Cerebellar nuclear complex (tissue), 1 donor: ENCODE measurements around the gene SMARCB1.
A peak's percentile ranks its signal among the peaks of the same experiment; 100 is the strongest.

Source experiments
- DNase-seq, 2 experiments: peaks; one replicate each; lab custom pipeline; 2025; lab: John Stamatoyannopoulos, UW

The SMARCB1 gene

DNA sequence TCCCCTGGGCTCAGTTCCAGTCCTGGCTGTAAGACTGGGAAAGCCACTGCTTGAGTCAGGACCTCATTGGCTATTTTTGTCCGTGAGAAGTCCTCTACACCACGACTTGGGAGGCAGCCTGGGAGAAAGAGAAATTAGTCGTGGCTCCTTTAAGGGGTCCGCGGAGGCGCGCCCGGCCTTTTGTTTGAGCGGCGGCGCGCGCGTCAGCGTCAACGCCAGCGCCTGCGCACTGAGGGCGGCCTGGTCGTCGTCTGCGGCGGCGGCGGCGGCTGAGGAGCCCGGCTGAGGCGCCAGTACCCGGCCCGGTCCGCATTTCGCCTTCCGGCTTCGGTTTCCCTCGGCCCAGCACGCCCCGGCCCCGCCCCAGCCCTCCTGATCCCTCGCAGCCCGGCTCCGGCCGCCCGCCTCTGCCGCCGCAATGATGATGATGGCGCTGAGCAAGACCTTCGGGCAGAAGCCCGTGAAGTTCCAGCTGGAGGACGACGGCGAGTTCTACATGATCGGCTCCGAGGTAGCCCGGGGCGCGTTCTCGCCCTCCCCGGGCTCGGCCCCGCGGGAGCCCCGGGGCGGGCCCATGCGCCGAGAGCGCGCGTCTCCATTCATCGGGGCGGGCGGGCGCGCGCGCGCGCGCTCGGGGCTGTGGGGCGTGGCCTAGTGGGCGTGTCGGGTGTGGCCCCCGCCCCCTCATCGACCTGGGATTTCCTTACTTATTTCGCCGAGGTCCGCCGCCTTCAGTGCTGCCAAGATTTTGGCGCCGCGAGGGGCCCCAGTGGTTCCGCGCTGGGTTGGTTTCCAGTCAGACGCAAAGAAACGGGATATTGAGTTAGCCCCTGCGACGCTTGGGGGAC lies at the start of gene SMARCB1:
SMARCB1 (plus strand) TSS at position 215 of the 848 bp plus-strand sequence; CDS start at position 419, 204 bp downstream.
- peak in 1 of 2 experiments; percentile 57 for DNase-seq

DNA sequence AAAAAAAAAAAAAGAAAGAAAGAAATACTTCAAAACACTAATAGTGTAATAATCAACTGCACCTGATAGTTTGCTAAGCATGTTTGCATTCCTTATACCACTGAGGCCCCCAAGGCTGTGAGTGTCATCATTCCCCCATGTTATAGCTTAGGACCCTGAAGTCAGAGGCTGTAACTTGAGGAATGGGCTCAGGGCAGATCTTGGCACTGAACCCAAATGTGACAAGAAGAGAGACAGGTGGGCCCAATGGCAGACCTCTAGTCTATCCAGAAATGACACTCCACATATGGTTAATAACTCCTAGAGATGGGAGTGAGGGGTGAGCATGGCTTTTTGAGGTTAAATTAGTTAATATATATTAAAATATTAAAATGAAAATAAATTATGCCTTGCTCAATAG lies 49.1 kb upstream of the SMARCB1 start:
- no peak for DNase-seq

DNA sequence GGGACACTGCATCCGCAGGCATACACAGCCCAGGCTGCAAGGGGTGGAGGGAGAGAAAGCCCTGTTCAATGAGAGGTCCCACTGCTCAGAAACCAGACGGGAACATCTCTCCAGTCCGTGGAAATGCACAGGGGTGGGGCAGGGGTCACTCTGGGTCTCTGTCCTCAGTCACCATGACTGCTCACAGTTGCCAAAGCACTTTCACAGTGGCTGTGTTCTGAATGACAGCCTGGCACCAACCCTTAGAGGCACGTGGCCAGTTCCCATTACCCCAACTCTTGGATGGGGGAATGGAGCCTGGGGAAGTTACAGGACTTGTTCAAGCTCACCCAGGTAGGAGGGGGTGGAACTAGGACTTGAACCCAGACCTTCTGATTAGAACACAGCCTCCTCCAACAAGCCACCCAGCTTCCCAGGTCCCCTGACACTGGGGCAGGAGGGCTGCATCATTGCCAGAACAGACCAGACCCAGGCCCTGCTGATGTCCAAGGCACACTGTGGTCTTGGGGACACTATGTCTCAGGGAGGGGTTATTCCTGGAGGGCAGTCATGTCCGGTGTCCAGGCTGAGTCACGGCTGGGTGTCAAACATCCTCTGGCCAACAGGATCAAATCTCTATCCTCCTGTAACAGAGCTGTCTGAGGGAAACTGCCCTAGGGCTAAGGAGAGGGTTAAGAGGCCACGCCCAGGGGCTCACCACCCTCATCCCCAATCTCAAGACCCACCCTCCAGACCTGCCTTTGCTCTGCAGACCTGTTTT lies 44.1 kb upstream of the SMARCB1 start:
- no peak for DNase-seq

DNA sequence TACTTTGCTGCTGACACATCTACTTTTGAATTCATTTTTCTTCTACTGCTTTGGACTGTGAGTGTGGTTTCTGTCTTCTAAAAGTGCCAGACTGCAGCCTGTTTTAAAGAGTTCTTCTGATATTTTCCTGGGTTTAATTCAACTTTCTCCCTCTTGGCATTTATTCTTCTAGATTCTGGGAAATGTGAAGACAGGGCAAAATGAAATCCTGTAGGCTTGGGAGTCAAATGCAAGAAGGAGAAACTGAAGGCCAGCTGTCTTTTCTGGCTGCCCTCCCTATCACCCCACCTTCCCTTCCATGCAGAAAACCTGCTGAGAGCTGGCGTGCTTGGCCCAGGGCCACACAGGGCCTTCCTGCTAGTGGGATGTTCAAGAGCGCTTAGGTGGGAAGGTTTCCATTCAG lies 43.5 kb upstream of the SMARCB1 start:
- peak in 1 of 2 experiments; percentile 24 for DNase-seq

DNA sequence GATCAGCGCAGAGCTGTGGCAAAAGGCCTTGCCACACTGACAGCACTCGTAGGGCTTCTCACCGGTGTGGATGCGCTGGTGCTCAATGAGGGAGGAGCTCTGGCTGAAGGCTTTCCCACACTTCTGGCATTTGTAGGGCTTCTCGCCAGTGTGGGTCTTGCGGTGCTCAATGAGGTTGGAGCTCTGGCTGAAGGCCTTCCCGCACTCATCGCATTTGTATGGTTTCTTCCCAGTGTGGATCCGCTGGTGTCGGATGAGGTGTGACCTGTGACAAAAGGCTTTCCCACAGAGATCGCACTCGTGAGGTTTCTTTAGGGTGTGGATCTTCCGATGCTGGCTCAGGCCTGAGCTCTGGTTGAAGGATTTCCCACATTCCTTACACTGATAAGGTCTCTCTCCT lies 42.8 kb upstream of the SMARCB1 start:
- DNase-seq, result no peak

DNA sequence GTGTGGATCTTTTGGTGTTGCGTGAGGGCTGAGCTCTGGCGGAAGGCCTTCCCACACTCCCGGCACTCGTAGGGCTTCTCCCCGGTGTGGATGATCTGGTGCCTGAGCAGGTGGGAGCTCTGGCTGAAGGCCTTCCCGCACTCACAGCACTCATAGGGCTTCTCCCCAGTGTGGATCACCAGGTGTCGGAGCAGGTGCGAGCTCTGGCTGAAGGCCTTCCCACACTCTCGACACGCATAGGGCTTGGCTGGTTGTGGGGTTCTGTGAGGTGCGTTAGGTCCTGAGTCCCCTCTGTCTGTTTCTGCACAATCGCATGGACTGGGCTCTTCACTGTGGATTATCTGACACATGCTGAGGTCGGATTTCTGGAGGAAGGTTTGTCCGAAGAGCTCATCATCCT lies 42.3 kb upstream of the SMARCB1 start:
- DNase-seq, result no peak

DNA sequence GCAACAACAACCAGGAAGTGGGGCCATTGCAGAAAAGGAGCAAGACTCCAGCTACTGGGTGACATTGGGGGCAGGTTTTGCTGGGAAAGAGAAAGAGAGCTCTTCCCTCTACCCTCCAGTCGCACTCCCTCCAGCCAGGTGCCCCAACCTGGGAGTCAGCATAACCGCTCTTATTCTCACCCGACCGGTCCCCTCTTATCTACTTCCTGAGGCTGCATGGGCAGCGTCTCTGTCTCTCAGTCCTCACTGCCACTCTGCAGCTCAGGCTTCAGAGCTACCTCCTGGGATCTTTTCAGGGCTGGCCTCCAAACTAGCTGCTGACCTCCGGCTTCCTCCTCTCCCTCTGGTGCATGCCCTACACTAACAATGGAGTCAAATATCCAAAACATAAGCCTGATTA lies 41.0 kb upstream of the SMARCB1 start:
- no peak for DNase-seq

DNA sequence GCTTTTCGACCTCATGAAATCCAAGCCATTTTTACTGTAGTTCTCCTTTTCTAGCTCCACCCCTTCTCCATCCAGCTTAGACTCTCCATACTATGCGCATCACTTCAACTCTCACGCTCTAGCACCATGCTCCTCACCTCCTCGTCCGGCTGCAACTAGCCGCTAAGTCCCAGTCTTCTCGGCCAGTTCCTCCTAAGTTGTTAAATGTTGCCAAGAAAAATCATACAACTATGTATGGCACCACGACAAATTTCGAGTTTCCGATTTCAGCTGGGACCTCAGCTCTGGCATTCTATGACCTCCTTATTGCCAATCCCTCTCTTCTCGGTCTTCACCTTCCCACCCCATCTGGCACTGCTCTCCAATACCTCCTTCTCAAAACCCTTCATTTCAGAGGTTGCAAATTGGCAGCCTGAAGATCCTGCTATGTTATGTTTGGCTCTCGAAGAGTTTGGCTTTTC lies 36.9 kb upstream of the SMARCB1 start:
- DNase-seq, result no peak

DNA sequence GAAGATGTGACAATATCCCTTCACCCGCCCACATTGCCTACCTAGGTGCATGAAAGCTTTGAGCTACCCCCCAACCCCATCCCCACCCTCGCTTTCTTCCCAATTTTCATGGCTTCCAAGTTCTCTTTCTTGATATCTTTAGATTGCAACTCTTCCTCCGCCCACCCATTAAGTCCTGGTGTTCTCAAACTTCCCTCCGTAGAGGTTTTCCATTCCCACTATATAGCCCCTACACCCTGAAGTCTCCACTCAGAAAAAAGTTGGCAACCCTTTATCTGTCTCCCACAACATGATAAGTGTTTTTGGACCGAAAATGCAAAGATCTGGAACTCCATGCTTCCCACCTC lies 36.4 kb upstream of the SMARCB1 start:
- DNase-seq, result no peak

DNA sequence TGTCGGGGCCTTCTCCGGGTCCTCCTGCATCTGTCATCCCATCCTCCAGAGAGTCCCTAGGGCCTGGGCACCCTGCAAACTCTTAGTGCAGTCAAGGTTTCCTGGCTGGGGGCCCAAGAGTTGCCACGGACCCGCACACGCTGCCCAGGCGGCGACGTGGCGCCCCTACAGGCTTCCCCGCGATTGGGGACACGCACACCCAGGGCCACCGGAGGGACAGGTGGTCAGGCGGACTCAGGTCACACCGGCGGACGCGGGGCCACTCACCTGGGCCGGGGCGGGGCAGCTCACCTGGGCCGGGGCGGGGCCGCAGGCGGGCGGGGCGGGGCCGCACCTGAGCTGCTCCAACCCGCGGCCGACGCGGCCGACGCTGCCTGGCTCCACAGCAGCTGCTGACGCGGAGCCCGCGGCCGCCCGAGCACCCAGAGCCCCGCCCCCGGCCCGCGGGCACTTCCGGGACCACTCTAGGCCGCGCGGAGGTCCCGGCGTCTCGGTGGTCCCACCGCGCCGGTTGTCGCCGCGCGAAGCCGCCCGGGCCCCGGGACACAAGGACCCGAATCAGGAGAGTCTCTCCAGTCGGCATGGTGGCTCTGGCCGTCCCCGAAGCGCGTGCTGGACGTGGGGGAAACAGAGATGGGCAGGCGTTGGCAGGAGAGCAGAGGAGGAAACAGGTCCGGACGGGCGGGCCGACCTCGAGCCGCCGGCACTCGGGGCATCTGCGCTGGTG lies 35.9 kb upstream of the SMARCB1 start, which contains the start of gene ZNF70:
ZNF70 (minus strand) TSS at position 399 of the 727 bp plus-strand sequence. CDS start 5,972 bp downstream, outside the sequence.
- peak in 1 of 2 experiments; percentile 35 for DNase-seq

DNA sequence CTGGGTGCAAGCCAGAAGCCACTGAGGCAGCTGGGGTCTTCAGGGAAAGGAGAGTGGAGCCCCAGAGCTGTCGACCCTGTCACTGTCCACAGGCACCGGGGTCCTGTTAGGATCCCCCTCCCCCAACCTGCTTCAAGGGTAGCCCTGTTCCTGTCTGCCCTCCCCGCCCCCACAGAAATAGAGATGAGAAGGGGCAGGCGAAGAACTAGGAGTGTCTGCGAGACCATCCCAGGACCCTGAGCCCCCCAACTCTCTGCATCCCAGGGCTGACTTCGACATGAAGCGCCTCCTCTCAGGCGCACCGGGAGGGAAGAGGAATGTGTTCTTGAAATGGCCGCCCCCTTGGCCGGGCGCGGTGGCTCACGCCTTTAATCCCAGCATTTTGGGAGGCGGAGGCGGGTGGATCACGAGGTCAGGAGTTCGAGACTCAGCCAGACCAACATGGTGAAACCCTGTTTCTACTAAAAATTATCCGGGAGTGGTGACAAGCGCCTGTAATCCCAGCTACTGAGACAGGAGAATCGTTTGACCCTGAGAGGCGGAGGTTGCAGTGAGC lies 35.2 kb upstream of the SMARCB1 start:
- DNase-seq, result no peak

DNA sequence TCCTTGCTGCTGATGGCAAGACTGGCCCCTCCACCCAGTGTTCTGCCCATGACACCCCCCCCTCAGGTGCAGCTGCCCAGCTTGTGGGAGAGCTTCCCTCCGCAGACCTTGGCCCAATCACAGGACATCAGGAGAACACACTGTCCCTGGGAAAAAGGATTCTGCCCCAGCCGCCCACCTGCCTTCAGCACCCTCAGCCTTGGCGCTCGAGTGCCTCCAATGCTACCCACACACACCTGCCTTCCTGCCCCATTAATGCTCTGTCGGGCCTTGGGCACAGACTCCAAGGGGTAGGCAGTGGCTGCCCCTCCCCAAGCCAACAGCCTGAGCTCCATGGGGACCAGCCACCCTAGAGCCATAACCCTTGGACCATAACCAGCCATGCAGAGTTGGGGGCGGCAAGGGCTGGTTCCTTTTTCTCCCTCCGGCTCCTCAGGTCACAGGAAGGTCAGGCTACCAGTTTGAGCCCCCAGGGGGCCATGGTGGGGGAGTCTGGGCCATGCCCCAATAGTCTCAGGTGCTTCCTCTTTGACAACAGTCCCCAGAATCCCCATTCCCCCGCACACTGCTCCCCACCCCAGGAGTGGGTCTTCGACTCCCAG lies 34.6 kb upstream of the SMARCB1 start:
- DNase-seq, result no peak

DNA sequence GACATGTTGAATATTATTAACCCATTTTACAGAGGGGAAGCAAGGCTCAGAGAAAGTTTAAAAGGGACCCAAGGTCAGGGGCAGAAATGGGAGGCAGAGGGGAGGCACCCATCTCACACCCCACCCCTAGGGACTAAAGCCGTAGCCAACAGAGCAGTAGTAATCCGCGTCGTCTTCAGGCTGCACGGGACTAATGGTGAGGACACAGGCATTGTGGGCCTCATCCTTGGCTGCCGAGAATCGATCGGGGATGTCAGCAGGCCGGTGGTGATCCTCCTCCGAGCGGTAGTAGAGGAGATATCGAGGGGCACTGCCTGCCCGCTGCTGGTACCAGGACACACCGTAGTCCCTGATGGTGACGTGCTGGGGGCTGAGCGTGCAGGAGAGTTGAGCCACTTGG lies 34.0 kb upstream of the SMARCB1 start:
- DNase-seq, result no peak

DNA sequence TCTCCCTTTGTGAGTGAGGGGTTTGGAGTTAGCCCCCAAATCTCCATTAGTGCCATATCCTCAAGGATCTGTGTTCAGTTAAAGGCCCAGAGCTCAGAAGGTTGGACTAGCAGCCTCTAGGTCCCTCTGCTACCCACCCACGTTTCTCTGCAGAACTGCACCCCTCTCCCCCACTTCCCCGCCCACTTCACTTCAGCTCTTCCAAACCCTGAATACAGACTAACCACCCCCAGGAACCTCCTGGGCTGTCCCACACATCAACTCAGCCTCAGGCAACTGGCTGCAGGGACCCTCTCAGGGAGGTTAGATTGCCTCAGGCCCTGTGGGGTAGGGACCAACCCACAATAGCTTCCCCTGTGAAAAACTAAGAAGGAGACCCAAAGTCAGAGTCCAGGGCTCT lies 33.4 kb upstream of the SMARCB1 start:
- no peak for DNase-seq

DNA sequence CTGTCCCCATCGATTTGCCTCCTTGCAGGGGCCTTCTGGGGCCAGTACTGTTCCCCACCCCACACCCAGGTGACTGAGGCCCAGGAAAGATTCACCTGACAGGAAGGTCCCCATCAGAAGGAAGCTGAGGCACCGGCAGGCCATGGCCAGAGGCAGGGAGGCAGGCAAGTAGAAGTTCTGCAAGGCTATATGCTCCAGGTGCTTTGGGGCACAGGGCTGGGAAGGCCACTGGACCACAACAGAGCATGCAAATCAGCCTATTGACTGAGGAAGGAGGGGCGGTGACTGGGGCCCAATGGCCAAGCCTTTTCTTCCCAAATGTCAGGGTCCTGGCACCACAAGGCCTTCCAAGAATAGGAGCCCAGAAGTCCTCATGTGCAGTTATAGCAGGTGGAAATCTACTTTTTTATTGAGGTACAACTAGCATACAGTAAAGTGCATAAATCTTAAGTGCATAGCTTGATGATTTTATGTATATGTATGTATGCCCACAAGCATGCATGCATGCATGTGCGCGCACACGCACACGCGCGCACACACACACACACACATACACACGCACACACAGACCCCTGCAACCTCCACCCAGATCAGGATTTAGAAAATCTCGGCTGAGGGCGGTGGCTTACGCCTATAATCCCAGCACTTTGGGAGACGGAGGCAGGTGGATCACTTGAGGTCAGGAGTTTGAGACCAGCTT lies 32.4 kb upstream of the SMARCB1 start, which contains the start of gene VPREB3:
VPREB3 (minus strand) TSS at position 206 of the 700 bp plus-strand sequence; CDS start at position 144, 62 bp downstream.
- DNase-seq, result no peak

DNA sequence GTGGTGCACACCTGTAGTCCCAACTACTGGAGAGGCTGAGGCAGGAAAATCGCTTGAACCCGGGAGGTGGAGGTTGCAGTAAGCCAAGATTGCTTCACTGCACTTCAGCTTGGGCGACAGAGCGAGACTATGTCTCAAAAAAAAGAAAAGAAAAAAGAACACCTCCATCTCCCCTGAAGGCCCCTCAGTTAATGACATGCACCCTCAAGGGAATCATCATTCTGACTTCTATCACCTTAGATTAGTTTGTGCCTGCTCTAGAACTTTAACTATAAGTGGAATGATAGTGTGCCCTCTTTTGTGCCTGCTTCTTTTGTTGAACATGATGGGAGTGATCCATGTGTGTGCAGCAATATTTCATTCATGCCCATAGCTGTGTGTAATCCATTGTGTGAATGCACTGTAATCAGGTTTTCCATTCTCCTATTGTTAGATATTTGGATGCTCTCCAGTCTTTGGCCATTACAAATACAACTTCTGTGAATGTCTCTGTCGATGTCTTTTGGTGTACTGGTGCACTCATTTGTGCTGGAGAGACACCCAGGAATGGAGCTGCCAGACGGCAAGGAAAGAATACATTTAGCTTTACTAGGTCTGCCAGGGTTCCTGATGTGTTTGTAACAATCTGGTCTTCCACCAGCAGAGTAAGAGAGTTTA lies 31.7 kb upstream of the SMARCB1 start:
- no peak for DNase-seq

DNA sequence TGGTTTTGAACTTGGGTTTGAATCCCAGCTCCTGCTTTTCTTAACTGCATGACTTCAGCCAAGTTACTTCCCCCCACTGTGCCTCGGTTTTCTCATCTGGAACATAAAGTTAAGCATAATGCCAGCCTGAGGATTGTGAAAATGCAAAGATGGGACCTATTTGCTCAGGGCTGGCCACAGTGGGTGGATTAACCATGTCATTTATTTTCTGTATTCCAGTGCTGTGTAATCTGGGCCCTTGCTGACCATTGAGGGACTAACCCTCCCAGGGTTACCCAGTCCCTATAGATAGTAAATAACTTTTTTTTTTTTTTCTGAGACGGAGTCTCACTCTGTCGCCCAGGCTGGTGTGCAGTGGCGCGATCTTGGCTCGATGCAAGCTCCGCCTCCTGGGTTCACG lies 31.1 kb upstream of the SMARCB1 start:
- no peak for DNase-seq

DNA sequence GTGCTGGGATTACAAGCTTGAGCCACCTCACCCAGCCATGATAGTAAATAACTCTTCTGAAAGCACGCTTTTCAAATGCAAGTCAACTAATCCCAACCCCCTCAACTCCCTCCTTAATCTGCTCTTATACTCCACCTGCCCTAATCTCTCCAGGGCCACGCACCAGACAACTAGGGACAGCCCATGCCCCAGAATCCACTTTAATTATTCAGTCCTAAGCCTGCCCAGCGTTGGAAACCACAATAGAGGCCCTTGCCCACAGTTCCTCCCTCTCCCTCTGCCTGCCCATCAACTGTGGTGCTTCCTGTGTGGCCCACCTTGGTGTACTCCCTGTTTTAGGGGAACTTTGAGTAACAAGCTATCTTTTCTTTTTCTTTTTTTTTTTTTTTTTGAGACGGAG lies 29.9 kb upstream of the SMARCB1 start:
- no peak for DNase-seq

DNA sequence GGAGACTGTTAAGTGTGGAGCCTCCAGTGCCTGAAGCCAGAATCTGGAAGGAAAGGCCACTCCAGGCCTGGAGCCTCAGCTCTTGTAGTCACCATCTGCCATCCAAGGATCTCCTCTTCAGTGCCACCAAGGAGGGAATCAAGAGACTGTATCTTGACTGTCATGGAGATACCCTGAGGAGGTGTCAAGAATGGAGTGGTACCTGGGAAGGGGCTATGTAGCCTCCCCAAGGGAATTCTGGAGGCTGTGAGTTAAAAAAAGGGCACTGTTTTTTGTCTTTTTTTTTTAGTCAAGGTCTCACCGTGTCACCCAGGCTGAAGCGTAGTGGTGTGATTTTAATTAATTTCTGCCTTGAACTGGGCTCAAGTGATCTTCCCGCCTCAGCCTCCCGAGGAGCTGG lies 27.2 kb upstream of the SMARCB1 start:
- DNase-seq, result no peak

DNA sequence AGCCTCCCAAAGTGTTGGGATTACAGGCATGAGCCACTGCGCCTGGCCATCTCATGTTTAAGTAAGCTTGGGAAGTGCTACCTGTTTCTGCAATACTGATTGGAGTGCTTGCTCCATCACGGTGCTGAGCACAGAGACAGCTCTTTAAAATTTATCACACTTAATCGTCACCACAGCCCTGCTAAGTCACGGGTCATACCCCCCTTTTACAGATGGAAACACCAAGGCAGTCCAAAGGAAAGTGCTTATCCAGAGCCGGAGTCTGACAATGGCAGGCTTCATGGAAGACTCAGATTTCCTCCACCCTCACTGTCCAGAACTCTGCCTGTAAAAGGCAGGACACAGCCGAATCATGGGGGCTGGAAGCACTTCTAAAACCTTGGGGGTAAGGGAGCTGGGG lies 26.7 kb upstream of the SMARCB1 start:
- DNase-seq, result no peak
